GM18526 (cell line): ENCODE data around the gene ZFHX3.

Source experiments
- POLR2A ChIP-seq: IDR thresholded peaks from 3 replicates; pipeline ENCODE4 v1.6.1; 2011; ENCODE audit not compliant: insufficient read length; ENCODE audit errors: extremely low read depth

ZFHX3 gene

DNA sequence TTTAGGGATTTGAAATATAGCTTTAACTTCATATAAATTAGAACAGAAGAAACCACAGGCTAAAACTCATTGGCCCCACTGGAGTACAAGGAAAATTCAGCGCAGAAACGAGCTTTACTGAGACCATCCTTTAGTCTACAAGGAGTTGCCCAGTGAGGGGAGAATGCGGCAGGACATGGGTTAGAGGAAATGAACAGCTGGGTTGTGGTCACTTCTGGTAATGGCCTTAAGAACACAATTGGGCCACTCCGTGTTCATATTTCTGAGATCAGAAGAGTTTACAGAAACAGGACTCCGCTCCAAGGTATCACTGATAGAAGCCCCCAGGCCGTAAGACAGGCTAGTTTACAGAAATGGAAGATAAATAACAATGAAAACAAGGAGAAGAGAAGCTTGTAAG, 188.3 kb downstream of the ZFHX3 start:
- TF ChIP-seq POLR2A = no peak

DNA sequence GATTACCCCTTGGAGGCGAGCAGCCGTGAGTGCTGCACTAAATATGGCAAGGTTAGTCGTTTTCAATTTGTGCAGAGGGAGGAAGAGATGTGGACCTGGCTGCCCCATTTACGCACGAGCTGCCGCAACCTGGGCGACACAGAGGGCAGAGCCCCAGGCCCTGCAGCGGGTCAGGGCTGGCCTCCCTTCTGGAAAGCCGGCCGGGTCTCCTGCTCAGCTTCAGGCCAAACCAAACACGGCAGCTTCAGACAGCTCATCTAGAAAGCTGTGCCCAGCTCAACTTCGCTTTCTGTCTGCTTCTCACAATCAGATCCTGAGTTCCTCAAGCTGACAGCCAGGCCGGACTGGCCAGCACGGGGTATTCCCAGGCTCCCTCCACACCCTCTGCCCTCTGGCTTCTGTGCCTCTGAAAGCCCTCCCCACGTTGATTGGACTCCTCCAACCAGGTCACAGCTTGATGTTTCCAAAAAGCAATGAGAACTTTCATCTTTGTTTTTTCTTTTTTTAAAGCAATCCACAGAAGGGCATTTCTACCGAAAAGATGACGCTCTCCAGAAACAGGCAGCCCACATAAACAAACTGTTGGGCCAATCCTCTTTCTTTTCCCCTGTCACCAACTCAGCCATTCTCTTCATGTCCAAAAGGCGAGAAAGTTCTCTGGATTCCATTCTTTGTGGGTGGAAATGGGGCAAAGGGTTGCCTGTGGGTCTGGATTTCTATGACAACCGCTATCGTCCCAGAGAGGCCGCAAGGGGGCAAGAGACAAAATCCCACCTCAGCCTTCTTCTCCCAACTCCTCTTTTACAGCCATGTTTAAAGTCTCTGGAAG, 189.0 kb downstream of the ZFHX3 start:
- no peak for TF ChIP-seq POLR2A

DNA sequence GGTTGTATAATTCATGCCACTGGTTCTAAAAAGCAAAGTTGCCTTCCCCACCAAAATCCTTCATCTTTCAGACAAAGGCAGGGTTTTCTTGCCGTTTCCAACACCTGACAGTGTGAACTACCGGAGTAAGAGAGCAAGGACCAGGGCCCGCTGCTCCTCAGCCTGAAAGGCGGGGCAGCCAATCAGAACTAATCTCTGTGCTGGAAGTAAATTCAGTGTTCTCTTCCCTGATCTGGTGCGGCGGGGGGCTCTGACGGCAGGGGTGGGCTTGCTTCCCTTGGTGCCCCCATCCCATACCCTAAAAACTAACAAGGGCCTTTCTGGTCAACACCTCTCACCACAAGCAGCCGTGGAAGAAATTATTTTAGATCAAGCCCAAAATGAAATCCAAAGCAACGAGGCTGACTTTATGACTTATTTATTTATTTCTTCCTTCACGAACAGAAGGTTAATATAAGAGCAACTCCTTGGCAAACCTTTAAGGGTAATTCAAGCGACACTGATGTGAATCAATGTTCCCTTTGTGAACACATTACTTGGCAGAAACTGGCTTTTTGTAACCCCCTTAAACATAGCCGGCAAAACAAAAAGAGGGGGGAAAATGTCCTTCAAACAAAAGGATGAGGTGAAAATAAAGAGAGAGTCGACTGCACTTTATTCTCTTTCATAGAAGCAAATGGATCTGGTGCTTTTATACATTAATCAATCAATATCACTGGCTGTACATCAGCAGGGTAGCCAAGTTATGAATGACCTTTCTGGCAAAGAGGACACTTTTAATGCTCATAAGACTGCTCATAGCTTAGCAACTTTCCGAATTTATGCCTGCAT, 189.9 kb downstream of the ZFHX3 start:
- TF ChIP-seq POLR2A = no peak

DNA sequence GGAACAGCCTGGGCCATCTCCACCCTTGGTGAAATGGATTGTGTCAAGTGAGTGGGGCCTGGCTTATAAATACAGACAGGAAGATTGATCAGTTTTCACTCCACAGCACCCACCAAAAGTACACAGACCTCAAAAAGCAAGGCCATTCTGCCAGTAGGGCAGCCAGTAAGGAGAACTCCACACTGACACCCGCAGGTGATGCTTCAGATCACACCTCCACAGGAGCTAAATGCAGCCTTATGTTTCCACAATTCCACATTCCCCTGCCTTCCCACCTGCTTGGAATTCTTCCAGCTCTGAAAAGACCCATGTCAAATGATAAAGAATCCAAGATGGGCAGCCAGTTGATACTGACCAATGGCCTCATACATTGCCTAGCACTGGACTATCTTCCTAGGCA, 191.1 kb downstream of the ZFHX3 start:
- TF ChIP-seq POLR2A = no peak

DNA sequence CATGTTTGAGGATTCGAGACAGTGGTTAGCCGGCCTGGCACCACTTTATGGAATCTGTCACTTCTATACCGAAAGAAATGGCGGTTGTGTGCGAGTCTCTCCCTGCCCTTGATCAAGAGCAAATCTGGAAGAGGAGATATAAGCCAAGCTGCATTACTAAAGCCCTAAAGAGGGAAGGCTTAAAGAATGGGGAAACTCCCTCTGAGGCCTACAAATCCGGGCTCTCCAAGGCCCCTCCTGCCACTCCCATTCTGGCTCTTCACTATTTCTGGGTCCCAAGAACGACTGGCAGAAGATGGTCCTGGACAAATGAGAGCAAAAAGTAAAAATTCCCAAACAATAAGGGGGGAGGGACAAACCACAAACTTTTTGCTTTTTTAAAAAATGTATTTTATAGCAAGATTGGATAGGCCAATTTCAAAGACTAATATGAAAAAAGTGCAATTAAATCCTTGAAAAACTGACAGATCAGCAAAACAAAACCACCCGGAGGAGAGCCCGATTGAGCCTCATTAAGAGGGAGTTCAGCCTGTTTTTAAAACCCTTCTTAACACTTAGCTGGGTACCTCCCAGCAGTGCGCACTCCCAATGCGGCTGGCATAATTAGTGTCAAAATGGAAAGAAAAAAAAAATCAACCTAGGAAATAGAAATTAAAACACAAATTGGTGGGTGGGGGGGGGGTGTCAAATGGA, 193.5 kb downstream of the ZFHX3 start:
- TF ChIP-seq POLR2A = no peak

DNA sequence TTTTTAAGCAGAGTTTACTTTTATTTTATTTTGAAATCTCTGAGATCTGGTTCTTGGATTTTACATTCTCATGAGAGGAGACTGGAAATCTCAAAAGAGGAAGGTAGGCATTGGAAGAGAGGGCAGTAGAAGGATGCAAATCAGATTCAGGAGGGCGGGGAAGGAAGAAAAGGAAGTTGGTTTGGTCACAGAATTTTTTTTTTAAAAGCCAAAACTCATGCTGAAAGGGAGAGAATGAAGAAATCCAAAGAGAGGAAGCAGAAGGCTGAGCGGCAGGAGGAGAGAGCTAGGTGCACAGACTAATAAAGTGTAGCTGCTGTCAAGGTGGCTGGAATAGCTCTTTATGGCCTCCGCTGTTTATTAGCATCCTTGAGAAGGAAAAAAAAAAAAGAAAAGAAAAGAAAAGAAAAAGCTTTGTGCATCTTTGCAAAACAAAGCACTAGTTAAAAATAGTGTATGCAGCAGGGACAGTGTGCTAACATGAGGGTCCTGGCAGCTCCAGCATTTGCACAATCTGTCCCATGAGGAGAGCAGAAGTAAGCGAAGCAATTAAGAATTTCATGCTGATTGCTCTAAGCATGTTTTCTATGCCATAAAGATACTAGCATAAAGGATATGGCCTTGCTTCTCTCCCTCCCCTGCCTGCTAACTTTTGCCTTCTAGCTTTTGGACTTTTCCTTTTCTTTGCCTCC, 194.2 kb downstream of the ZFHX3 start:
- no peak for TF ChIP-seq POLR2A

DNA sequence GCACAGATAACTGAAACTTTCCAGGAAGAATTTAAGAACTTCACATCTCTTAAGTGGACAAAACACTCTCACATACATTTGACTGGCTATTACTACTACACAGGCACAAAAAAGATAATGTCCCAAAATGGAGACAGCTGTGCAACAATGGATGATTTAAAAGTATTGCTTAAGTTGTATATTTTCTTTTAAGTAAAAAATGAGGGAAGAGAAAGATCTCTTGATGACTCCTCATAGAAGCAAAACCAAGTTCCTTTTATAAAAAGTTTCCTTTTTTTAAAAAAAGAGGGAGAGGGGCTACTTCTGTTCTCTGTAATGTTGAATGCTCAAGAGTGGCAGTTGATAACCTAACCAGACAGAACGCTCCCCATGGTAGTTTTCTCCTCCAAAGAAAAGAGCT, 195.5 kb downstream of the ZFHX3 start:
- TF ChIP-seq POLR2A = no peak

DNA sequence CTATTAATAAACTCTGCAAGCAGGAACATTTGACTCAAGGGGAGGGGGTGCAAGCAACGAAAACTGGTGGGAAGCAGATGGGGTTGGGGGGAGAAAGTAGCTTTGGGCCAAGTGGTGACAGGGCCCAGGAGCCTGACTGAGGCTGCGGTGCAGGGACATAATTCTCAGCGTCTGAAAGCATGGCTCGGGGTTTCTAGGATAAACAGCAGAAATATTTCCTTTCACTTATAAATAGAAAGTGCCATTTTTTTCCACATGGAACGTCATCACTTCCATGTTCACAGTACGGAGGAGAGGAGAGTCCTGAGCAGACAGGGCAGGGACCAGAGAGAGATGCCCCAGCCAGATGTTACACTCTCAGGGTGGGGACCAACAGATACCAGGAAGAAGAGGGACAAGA, 197.1 kb downstream of the ZFHX3 start:
- TF ChIP-seq POLR2A = no peak

DNA sequence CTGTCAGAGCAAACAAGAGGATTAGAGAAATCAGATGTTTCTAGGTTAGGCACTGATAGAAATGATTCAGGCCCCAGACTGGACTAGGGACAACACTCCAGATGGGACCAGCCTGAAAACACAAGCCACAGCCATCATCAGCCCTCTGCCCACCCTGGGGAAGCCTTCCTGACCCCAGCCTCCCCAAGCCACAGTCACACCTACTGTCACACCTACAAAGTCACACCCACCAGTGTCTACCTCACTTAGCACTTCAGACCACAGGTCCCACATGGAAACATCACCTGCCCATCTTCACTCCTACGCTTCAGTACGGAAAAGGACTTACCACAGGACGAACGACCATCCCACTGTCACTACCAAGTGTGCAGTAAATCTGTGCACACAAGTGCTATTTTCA, 197.9 kb downstream of the ZFHX3 start:
- no peak for TF ChIP-seq POLR2A

DNA sequence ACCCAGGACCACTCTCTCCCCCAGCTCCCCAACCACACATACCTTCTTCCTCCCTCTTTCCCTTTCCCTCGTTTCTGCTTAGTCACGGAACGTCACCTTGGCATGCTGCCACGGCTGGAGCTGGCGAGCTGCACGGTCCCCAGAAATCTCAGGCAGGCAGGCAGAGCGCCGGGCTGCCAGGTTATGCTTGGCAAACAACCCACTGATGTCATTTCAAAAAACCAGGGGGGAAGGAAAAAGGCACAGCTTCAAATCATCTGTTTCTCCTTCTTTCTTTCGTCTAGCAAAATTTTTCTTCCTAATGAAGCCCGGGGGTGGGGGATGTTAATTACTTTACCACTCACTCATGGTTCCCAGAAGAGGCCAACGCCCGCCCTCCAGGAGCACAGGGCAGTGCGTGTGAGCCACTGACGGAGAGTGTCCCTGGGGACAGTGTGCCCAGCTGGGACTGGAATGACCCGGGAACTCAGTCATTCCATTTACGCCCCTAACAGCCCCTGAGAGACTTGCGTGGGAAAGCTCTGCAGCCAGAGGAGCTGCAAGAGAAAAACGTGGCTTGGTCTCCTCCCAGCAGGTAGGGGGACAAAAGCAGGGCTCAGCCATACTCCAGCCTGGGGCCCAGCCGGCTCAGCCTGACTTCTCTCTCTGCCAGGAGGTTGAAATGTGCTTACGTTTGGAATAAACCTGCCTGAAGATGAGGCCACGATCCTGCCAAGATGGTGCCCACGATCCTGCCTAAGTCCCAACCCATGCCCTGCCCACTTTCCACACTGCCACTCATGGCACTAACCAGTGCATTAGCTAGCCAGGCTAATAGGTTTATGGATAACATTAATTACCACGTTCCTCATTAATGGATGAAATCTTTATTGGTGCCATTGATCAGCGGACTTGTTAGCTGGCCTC, 198.9 kb downstream of the ZFHX3 start:
- no peak for TF ChIP-seq POLR2A

DNA sequence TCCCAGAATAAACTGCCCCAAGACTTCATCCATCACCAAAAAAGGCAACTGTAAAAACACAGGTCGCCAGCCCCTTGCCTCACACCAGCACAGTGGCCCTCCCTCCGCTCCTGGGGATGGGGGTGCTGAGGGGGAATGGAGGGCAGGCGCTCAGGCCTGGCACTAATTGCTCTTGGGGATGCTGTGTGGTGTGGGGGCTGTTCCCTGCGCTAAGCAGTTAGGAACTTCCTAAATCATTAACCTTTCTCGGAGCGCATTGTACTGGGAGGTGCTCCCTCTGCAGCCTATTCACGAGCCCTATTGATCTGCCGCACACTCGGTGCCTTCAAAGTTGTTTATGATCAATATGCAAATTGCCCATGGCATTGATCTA, 199.9 kb downstream of the ZFHX3 start:
- no peak for TF ChIP-seq POLR2A

DNA sequence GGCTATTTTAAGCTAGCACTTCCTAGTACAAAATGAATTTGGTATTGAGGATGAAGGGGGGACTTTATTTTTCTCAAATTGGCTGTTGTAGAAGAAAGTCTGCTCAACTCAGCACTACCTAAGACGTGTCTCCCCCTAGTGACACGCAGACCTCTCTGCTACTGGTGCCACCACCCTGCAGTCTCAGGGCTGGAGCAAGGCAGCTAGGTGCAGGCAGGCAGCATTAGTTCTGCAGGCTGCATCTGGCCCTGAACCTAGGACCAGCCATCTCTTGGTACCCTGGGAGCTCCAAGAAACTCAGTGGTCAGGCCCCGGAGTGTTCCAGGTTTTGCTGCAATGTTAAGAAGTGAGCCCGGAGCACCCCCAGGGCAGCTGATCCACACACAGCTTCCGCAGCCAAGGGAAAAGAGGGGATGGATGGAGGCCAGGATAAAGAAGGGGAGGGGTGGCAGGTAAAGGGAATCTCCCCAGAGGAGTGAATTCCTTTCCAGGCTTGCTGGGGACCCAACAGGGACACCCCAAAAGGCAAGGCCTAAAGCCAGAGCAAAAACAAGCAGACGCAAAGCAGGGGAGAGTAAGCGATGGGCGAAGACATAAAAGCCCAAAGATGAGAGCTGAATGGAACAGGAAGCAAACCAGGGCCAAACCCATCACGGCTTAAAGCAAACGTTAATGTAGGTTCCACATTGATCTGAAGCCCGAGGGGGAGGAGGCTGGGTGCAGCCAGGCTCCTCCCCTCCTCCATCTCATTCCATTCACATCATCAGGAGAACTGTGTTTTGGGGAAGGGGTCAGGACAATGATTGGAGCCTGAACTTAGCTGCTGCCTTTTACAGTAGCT, 200.5 kb downstream of the ZFHX3 start:
- no peak for TF ChIP-seq POLR2A

DNA sequence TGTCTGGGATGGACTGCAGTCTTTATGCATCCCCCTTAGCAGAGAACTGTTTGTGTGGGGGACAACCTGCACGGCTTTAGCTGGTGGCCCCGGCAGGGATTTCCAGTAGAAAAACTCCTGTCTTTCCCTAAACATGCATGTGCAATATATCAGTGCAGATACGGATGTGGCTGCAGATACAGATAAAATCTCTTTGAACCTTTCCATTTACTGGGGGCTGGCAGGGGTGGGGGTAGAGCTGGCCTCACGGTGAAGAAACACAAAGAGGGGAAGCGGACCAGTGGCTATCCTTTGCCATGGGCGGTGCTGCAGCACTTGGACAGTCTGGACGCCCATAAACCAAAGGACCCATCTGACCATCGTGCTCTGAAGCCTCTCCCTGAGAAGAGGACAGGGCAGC, 201.3 kb downstream of the ZFHX3 start:
- no peak for TF ChIP-seq POLR2A

DNA sequence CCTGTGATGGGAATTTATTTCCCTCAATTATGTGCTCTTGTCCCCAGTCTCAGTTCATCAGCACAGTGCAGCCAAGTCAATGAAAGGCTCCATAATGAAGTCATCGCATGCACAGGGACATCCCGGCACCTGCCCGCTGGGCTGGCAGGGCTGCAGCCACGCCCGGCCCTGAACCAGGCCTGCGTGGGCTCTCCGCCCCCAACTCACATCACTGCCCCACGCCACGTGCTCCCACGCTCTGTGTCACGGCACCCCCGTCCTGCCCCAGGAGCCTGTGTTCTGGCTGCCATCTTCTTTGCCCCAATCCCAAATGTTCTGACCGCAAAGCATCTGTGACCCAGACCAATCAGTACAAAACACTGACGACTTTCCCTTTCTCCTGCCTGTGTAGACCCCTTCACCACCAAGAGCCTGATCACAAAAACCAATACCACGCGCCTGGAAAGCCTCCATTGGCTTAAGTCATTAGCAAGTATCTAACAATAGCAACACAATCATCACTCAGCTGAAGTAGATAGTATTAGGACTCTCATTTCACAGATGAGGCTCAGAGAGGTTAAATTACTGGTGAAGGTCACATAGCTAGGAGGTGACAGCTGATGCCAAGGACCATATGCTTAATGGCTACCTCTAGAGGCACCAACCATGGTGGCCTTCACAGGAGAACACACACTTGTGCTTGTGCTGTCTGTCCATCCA, 202.5 kb downstream of the ZFHX3 start:
- TF ChIP-seq POLR2A = no peak
